Ascending aorta (tissue), 2 donors: ENCODE measurements around the gene ADGRB3. TPM values are rescaled to one million over a fixed set of nuclear protein-coding genes. Genes with fewer than 3 reads are reported as not detected.
"Not testable (repeated sequence)": the region's sequence is repeated elsewhere in the genome, so short reads cannot be mapped to it uniquely, and the experiment has no call there.

Experiments used
- DNase-seq, 2 donors: peaks; one replicate each; pipeline ENCODE4 v3.0.0-alpha.2; 2019; ENCODE audit warnings: low spot score in 2 of 2
- H3K27ac ChIP-seq, 2 donors: fragments of 200-600 bp; sonication (generic); one replicate each; pipeline ENCODE4 v1.5.1; 2016 to 2017; ENCODE audit warnings: mild to moderate bottlenecking in 1 of 2
- H3K27me3 ChIP-seq: fragments of 200-600 bp; sonication (generic); one replicate; pipeline ENCODE4 v1.5.1; 2017
- H3K36me3 ChIP-seq, 2 donors: fragments of 200-600 bp; sonication (generic); one replicate each; pipeline ENCODE4 v1.5.1; 2016
- H3K4me1 ChIP-seq, 2 donors: fragments of 200-600 bp; sonication (generic); one replicate each; pipeline ENCODE4 v1.5.1; 2016 to 2017; ENCODE audit warnings: mild to moderate bottlenecking in 1 of 2
- H3K4me3 ChIP-seq, 2 donors: fragments of 200-600 bp; sonication (generic); one replicate each; pipeline ENCODE4 v1.5.1; 2016 to 2017; ENCODE audit warnings: mild to moderate bottlenecking in 1 of 2
- H3K9me3 ChIP-seq, 2 donors: fragments of 200-600 bp; sonication (generic); one replicate each; pipeline ENCODE4 v1.5.1; 2016
- intact Hi-C: fragments of 100-400 bp; cut with DNase I; formaldehyde crosslinking; loops from one replicate; pipeline ENCODE4 v1.15.1; 2023
- total RNA-seq: library from RNA; depleted of rRNA; stranded (reverse); fragments of >200 nt; gene quantifications from one replicate; pipeline ENCODE4 v1.1.0, GENCODE V29; 2016
- TF ChIP-seq, protein P1 (sequence below), 3 experiments: fragments of 200-600 bp in 2 of 3; fragments of 450-650 bp in 1 of 3; sonication (generic) in 2 of 3; IDR thresholded peaks; one replicate each; pipeline ENCODE4 v1.5.1; 2016 to 2019; ENCODE audit warnings: antibody characterized with exemption in 3 of 3, mild to moderate bottlenecking in 1 of 3, moderate library complexity in 1 of 3

Gene ADGRB3
- total RNA-seq, 1 donor from 2014 or later = 4.4 TPM

GRCh38 chr6:68976260-68976659 is 341.2 kb downstream of the ADGRB3 start:
- Histone ChIP-seq H3K27ac (no peak overlapping the region), H3K4me3 (no peak overlapping the region), H3K27me3 (no peaks in the 10 kb centered on the region), H3K36me3 (no peaks in the 10 kb centered on the region), H3K4me1 (no peaks in the 10 kb centered on the region), H3K9me3 (no peaks in the 10 kb centered on the region)
- intact Hi-C loops = no loop called here
- TF ChIP-seq, protein P1, sequence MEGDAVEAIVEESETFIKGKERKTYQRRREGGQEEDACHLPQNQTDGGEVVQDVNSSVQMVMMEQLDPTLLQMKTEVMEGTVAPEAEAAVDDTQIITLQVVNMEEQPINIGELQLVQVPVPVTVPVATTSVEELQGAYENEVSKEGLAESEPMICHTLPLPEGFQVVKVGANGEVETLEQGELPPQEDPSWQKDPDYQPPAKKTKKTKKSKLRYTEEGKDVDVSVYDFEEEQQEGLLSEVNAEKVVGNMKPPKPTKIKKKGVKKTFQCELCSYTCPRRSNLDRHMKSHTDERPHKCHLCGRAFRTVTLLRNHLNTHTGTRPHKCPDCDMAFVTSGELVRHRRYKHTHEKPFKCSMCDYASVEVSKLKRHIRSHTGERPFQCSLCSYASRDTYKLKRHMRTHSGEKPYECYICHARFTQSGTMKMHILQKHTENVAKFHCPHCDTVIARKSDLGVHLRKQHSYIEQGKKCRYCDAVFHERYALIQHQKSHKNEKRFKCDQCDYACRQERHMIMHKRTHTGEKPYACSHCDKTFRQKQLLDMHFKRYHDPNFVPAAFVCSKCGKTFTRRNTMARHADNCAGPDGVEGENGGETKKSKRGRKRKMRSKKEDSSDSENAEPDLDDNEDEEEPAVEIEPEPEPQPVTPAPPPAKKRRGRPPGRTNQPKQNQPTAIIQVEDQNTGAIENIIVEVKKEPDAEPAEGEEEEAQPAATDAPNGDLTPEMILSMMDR (IDR thresholded peaks at IDR 0.05) = no peak
- DNase-seq = no peak

DNA sequence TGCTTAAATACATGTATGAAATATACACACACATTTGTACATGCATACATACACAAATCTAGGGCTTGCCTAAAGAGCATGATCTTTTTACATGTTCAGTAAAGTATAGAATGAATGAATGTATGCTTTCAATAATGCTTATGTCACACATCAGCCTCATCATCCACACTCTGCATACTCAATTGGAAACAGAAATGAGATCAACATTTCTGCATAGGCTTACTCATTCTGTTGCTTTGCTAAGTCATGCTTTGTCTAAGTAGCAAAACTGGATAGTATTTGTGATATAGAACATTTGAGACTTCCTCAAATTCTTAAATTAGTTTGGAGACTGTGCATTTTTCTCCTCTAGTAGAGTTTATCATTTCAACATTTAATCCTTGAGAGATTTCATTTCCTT is 343.3 kb downstream of the ADGRB3 start:
- H3K27me3 ChIP-seq = no peaks in the 10 kb centered on the region
- H3K36me3 ChIP-seq = no peaks in the 10 kb centered on the region
- DNase-seq = no peak
- intact Hi-C loops = no loop called here
- H3K4me1 ChIP-seq = no peaks in the 10 kb centered on the region
- TF ChIP-seq, protein P1 (IDR thresholded peaks at IDR 0.05) = no peak
- H3K4me3 ChIP-seq = no peak overlapping the region
- H3K9me3 ChIP-seq = no peaks in the 10 kb centered on the region
- no peak overlapping the region for H3K27ac ChIP-seq

DNA sequence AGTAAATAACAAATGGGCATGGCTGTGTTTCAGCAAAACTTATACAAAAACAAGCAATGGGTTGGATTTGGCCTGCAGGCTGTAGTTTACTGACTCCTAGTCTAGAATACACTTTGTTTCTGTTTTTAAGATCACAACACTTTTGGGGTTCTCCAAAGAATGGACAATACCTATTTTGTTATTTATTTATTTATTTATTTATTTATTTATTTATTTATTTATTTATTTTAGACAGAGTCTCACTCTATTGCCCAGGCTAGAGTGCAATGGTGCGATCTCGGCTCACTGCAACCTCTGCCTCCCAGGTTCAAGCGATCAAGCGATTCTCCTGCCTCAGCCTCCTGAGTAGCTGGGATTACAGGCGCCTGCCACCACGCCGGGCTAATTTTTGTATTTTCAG is 346.6 kb downstream of the ADGRB3 start:
- H3K4me1 ChIP-seq, H3K27me3 ChIP-seq, intact Hi-C loops, DNase-seq, H3K27ac ChIP-seq, H3K9me3 ChIP-seq, H3K36me3 ChIP-seq, H3K4me3 ChIP-seq: not testable (repeated sequence)

DNA sequence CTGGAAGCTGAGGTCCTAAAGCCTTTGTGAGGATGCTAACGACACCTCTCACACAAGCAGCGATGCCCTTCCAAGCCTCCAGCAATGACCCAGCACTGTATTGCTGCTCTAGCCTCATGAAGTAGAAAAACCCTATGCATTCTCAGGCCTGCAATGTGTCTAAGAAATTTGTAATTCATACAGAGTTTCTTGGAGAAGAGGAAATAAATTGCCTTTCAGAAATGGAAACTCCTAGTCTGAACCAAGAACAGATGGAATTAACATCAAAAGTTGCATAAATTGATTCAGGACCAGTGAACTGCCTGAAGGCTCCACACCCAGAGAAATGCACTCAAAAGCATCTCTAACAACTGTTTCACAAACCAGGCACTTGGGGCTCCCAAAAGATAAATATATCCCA is 353.6 kb downstream of the ADGRB3 start:
- intact Hi-C loops = no loop called here
- H3K4me3 ChIP-seq = no peak overlapping the region
- H3K36me3 ChIP-seq = no peaks in the 10 kb centered on the region
- no peak for DNase-seq
- no peaks in the 10 kb centered on the region for H3K4me1 ChIP-seq
- no peaks in the 10 kb centered on the region for H3K9me3 ChIP-seq
- TF ChIP-seq, protein P1 (IDR thresholded peaks at IDR 0.05) = no peak
- no peaks in the 10 kb centered on the region for H3K27me3 ChIP-seq
- no peak overlapping the region for H3K27ac ChIP-seq

GRCh38 chr6:68990317-68990716 is 355.2 kb downstream of the ADGRB3 start:
- intact Hi-C loops = no loop called here
- TF ChIP-seq, protein P1 (IDR thresholded peaks at IDR 0.05) = no peak

DNA sequence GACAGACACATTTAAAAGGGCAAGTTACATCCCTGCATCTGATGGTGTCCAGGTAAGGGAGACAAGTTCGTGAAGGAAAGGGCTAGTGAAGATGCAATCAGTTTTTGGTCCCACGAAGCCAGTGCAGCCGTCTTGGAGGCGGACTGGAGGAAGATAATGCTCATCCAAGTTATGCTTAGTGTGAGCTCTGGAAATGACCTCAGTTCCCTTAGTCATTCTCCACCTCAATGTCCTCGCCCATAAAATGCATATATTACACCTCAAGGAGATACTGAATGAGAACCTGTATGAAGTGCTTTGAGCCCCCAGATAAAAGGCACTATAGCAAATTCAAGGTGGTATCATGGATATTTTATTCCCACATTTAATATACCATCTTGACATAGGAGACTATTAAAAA is 358.8 kb downstream of the ADGRB3 start:
- intact Hi-C loops = no loop called here
- H3K9me3 ChIP-seq = no peaks in the 10 kb centered on the region
- no peak overlapping the region for H3K27ac ChIP-seq
- no peaks in the 10 kb centered on the region for H3K27me3 ChIP-seq
- no peak for DNase-seq
- no peaks in the 10 kb centered on the region for H3K36me3 ChIP-seq
- TF ChIP-seq, protein P1 (IDR thresholded peaks at IDR 0.05) = no peak
- no peak overlapping the region for H3K4me3 ChIP-seq
- H3K4me1 ChIP-seq = no peaks in the 10 kb centered on the region

More at GRCh38 chr6:68990317-68990716, 355.2 kb downstream of the ADGRB3 start:
- H3K27me3 ChIP-seq = no peaks in the 10 kb centered on the region
- no peak for DNase-seq
- H3K9me3 ChIP-seq = no peaks in the 10 kb centered on the region
- H3K36me3 ChIP-seq = no peaks in the 10 kb centered on the region
- no peaks in the 10 kb centered on the region for H3K4me1 ChIP-seq
- no peak overlapping the region for H3K27ac ChIP-seq
- H3K4me3 ChIP-seq = no peak overlapping the region
